ENCODE measurements around the gene PYGL. TPM values are rescaled to one million over a fixed set of nuclear protein-coding genes. Genes with fewer than 3 reads are reported as not detected.
"Not testable (repeated sequence)": the region's sequence is repeated elsewhere in the genome, so short reads cannot be mapped to it uniquely, and the experiment has no call there.

Gene PYGL
- polyA plus RNA-seq, 4 donors = 0.89 to 8.7 (median 5.4) TPM

- H3K27ac ChIP-seq (ENCODE audit: low read depth in 1 of 3, low read length in 2 of 3) = no peak overlapping the region
- DNase-seq (peak in 1 of 2 donors; percentile 32), FAIRE-seq (no peak)
- H3K9me3 ChIP-seq (ENCODE audit: control insufficient read depth in 2 of 2, insufficient read depth in 1 of 2, low read depth in 1 of 2, low read length in 1 of 2) = no peaks in the 10 kb centered on the region
- H3K36me3 ChIP-seq (ENCODE audit: control insufficient read depth in 3 of 3, insufficient read depth in 2 of 3, low read depth in 1 of 3, low read length in 3 of 3) = no peaks in the 10 kb centered on the region
- no peaks in the 10 kb centered on the region for H3K27me3 ChIP-seq (ENCODE audit: control insufficient read depth in 3 of 3, insufficient read depth in 3 of 3, low read length in 3 of 3)
- H3K4me1 ChIP-seq (ENCODE audit: control insufficient read depth in 3 of 3, insufficient read depth in 2 of 3, low read depth in 1 of 3, low read length in 2 of 3) = no peaks in the 10 kb centered on the region
- WGBS, 3 donors = 27 to 77% (median 57%) methylated on average over 2 of the region's 2 CpGs
- H3K4me3 ChIP-seq (ENCODE audit: low read depth in 1 of 3, low read length in 3 of 3) = no peak overlapping the region
Observed at GRCh38 chr14:50961605-50962221, 17.4 kb upstream of the PYGL start.

GRCh38 chr14:50957296-50957695, 13.0 kb upstream of the PYGL start:
- H3K9me3 ChIP-seq (ENCODE audit: control insufficient read depth in 2 of 2, insufficient read depth in 1 of 2, low read depth in 1 of 2, low read length in 1 of 2) = no peaks in the 10 kb centered on the region
- H3K27me3 ChIP-seq (ENCODE audit: control insufficient read depth in 3 of 3, insufficient read depth in 3 of 3, low read length in 3 of 3) = no peaks in the 10 kb centered on the region
- H3K4me3 ChIP-seq (ENCODE audit: low read depth in 1 of 3, low read length in 3 of 3) = no peak overlapping the region
- DNase-seq (no peak), FAIRE-seq (no peak)
- 62 to 80% (median 73%) methylated on average over 3 of the region's 3 CpGs for WGBS, 3 donors
- no peak overlapping the region for H3K27ac ChIP-seq (ENCODE audit: low read depth in 1 of 3, low read length in 2 of 3)
- no peaks in the 10 kb centered on the region for H3K36me3 ChIP-seq (ENCODE audit: control insufficient read depth in 3 of 3, insufficient read depth in 2 of 3, low read depth in 1 of 3, low read length in 3 of 3)
- H3K4me1 ChIP-seq (ENCODE audit: control insufficient read depth in 3 of 3, insufficient read depth in 2 of 3, low read depth in 1 of 3, low read length in 2 of 3) = no peaks in the 10 kb centered on the region

GRCh38 chr14:50956421-50956820, 12.1 kb upstream of the PYGL start:
- not testable (repeated sequence) for DNase-seq; H3K36me3 ChIP-seq (ENCODE audit: control insufficient read depth in 3 of 3, insufficient read depth in 2 of 3, low read depth in 1 of 3, low read length in 3 of 3); H3K4me3 ChIP-seq (ENCODE audit: low read depth in 1 of 3, low read length in 3 of 3); H3K27me3 ChIP-seq (ENCODE audit: control insufficient read depth in 3 of 3, insufficient read depth in 3 of 3, low read length in 3 of 3); FAIRE-seq; H3K4me1 ChIP-seq (ENCODE audit: control insufficient read depth in 3 of 3, insufficient read depth in 2 of 3, low read depth in 1 of 3, low read length in 2 of 3); H3K27ac ChIP-seq (ENCODE audit: low read depth in 1 of 3, low read length in 2 of 3); H3K9me3 ChIP-seq (ENCODE audit: control insufficient read depth in 2 of 2, insufficient read depth in 1 of 2, low read depth in 1 of 2, low read length in 1 of 2)
- WGBS, 3 donors = 89 to 94% (median 93%) methylated on average over 22 to 32 of the region's 32 CpGs

- H3K4me3 ChIP-seq (ENCODE audit: low read depth in 1 of 3, low read length in 3 of 3) = no peak overlapping the region
- FAIRE-seq (no peak), DNase-seq (peak; percentile 26 to 56)
- no peaks in the 10 kb centered on the region for H3K27me3 ChIP-seq (ENCODE audit: control insufficient read depth in 3 of 3, insufficient read depth in 3 of 3, low read length in 3 of 3)
- H3K9me3 ChIP-seq (ENCODE audit: control insufficient read depth in 2 of 2, insufficient read depth in 1 of 2, low read depth in 1 of 2, low read length in 1 of 2) = no peaks in the 10 kb centered on the region
- 61 to 78% (median 70%) methylated on average over 5 of the region's 5 CpGs for WGBS, 3 donors
- H3K36me3 ChIP-seq (ENCODE audit: control insufficient read depth in 3 of 3, insufficient read depth in 2 of 3, low read depth in 1 of 3, low read length in 3 of 3) = no peaks in the 10 kb centered on the region
- H3K4me1 ChIP-seq (ENCODE audit: control insufficient read depth in 3 of 3, insufficient read depth in 2 of 3, low read depth in 1 of 3, low read length in 2 of 3) = no peaks in the 10 kb centered on the region
- H3K27ac ChIP-seq (ENCODE audit: low read depth in 1 of 3, low read length in 2 of 3) = peak overlapping the region in 1 of 3 donors; percentile 49
Observed at GRCh38 chr14:50955373-50956043, 11.2 kb upstream of the PYGL start.

GRCh38 chr14:50954811-50955372, 10.6 kb upstream of the PYGL start:
- 6 to 24% (median 13%) methylated on average over 1 of the region's 1 CpG for WGBS, 3 donors
- no peak for FAIRE-seq
- peak in 1 of 2 donors; percentile 16 for DNase-seq
- no peaks in the 10 kb centered on the region for H3K27me3 ChIP-seq (ENCODE audit: control insufficient read depth in 3 of 3, insufficient read depth in 3 of 3, low read length in 3 of 3)
- H3K4me1 ChIP-seq (ENCODE audit: control insufficient read depth in 3 of 3, insufficient read depth in 2 of 3, low read depth in 1 of 3, low read length in 2 of 3) = no peaks in the 10 kb centered on the region
- no peak overlapping the region for H3K27ac ChIP-seq (ENCODE audit: low read depth in 1 of 3, low read length in 2 of 3)
- no peaks in the 10 kb centered on the region for H3K36me3 ChIP-seq (ENCODE audit: control insufficient read depth in 3 of 3, insufficient read depth in 2 of 3, low read depth in 1 of 3, low read length in 3 of 3)
- no peak overlapping the region for H3K4me3 ChIP-seq (ENCODE audit: low read depth in 1 of 3, low read length in 3 of 3)
- no peaks in the 10 kb centered on the region for H3K9me3 ChIP-seq (ENCODE audit: control insufficient read depth in 2 of 2, insufficient read depth in 1 of 2, low read depth in 1 of 2, low read length in 1 of 2)

- no peak overlapping the region for H3K27ac ChIP-seq (ENCODE audit: low read depth in 1 of 3, low read length in 2 of 3)
- H3K9me3 ChIP-seq (ENCODE audit: control insufficient read depth in 2 of 2, insufficient read depth in 1 of 2, low read depth in 1 of 2, low read length in 1 of 2) = peaks cover 0 to 3% of the 10 kb centered on the region in 2 donors
- H3K27me3 ChIP-seq (ENCODE audit: control insufficient read depth in 3 of 3, insufficient read depth in 3 of 3, low read length in 3 of 3) = no peaks in the 10 kb centered on the region
- WGBS, 3 donors = 65 to 88% (median 68%) methylated on average over 1 of the region's 1 CpG
- no peak overlapping the region for H3K4me3 ChIP-seq (ENCODE audit: low read depth in 1 of 3, low read length in 3 of 3)
- FAIRE-seq = no peak
- no peaks in the 10 kb centered on the region for H3K4me1 ChIP-seq (ENCODE audit: control insufficient read depth in 3 of 3, insufficient read depth in 2 of 3, low read depth in 1 of 3, low read length in 2 of 3)
- no peak for DNase-seq
- H3K36me3 ChIP-seq (ENCODE audit: control insufficient read depth in 3 of 3, insufficient read depth in 2 of 3, low read depth in 1 of 3, low read length in 3 of 3) = no peaks in the 10 kb centered on the region
Observed at GRCh38 chr14:50953502-50953901, 9.2 kb upstream of the PYGL start.

- Histone ChIP-seq H3K27ac (ENCODE audit: low read depth in 1 of 3, low read length in 2 of 3) (no peak overlapping the region), H3K4me3 (ENCODE audit: low read depth in 1 of 3, low read length in 3 of 3) (no peak overlapping the region), H3K27me3 (ENCODE audit: control insufficient read depth in 3 of 3, insufficient read depth in 3 of 3, low read length in 3 of 3) (no peaks in the 10 kb centered on the region), H3K36me3 (ENCODE audit: control insufficient read depth in 3 of 3, insufficient read depth in 2 of 3, low read depth in 1 of 3, low read length in 3 of 3) (no peaks in the 10 kb centered on the region), H3K4me1 (ENCODE audit: control insufficient read depth in 3 of 3, insufficient read depth in 2 of 3, low read depth in 1 of 3, low read length in 2 of 3) (no peaks in the 10 kb centered on the region), H3K9me3 (ENCODE audit: control insufficient read depth in 2 of 2, insufficient read depth in 1 of 2, low read depth in 1 of 2, low read length in 1 of 2) (peaks cover 0 to 3% of the 10 kb centered on the region in 2 donors)
- FAIRE-seq = no peak
- 87 to 93% (median 90%) methylated on average over 6 of the region's 6 CpGs for WGBS, 3 donors
- DNase-seq = no peak
Observed at GRCh38 chr14:50951032-50951431, 6.7 kb upstream of the PYGL start.

GRCh38 chr14:50948205-50948604, 3.9 kb upstream of the PYGL start:
- H3K27me3 ChIP-seq (ENCODE audit: control insufficient read depth in 3 of 3, insufficient read depth in 3 of 3, low read length in 3 of 3) = peaks cover 0 to 10% (median 3%) of the 10 kb centered on the region in 3 donors
- H3K4me1 ChIP-seq (ENCODE audit: control insufficient read depth in 3 of 3, insufficient read depth in 2 of 3, low read depth in 1 of 3, low read length in 2 of 3) = peaks cover 0 to 8% (median 0%) of the 10 kb centered on the region in 3 donors
- no peaks in the 10 kb centered on the region for H3K36me3 ChIP-seq (ENCODE audit: control insufficient read depth in 3 of 3, insufficient read depth in 2 of 3, low read depth in 1 of 3, low read length in 3 of 3)
- 64 to 87% (median 85%) methylated on average over 2 of the region's 2 CpGs for WGBS, 3 donors
- H3K4me3 ChIP-seq (ENCODE audit: low read depth in 1 of 3, low read length in 3 of 3) = no peak overlapping the region
- H3K27ac ChIP-seq (ENCODE audit: low read depth in 1 of 3, low read length in 2 of 3) = no peak overlapping the region
- no peak for DNase-seq
- no peak for FAIRE-seq
- peaks cover 0 to 3% of the 10 kb centered on the region in 2 donors for H3K9me3 ChIP-seq (ENCODE audit: control insufficient read depth in 2 of 2, insufficient read depth in 1 of 2, low read depth in 1 of 2, low read length in 1 of 2)
